HG03378 (cell line): ENCODE measurements around the gene SENP3.

Source experiments
- ATAC-seq: cut with Tn5 transposase; IDR thresholded peaks from one replicate; pipeline ENCODE4 v1.9.1; 2021; ENCODE audit warnings: mild to moderate bottlenecking, moderate library complexity; ENCODE audit not compliant: unreplicated experiment

The SENP3 gene

GRCh38 chr17:7555320-7555948, 6.3 kb upstream of the SENP3 start:
- no peak for ATAC-seq

- no peak for ATAC-seq
Observed at GRCh38 chr17:7556627-7557026, 5.1 kb upstream of the SENP3 start.

- ATAC-seq, result no peak
Observed at GRCh38 chr17:7557147-7557764, 4.5 kb upstream of the SENP3 start.

GRCh38 chr17:7557775-7558543, 3.8 kb upstream of the SENP3 start:
- no peak for ATAC-seq

GRCh38 chr17:7558544-7559319, 3.0 kb upstream of the SENP3 start, which contains the start of gene TNFSF13:
Gene TNFSF13, plus strand, starts transcription at chr17:7558750. Its CDS starts 290 bp downstream, at chr17:7559040.
- no peak for ATAC-seq

GRCh38 chr17:7559320-7560171, 2.2 kb upstream of the SENP3 start:
- ATAC-seq, result no peak

GRCh38 chr17:7560172-7561027, 1.3 kb upstream of the SENP3 start:
- ATAC-seq, result no peak

- ATAC-seq, result no peak
Observed at GRCh38 chr17:7561028-7561575, 617 bp upstream of the SENP3 start.

GRCh38 chr17:7562208-7562605, 488 bp downstream of the SENP3 start:
- no peak for ATAC-seq

- ATAC-seq, result no peak
Observed at GRCh38 chr17:7563115-7563869, 1.6 kb downstream of the SENP3 start.

- ATAC-seq, result no peak
Observed at GRCh38 chr17:7569571-7569970, 7.9 kb downstream of the SENP3 start.

GRCh38 chr17:7570351-7570750, 8.6 kb downstream of the SENP3 start:
- no peak for ATAC-seq

GRCh38 chr17:7572338-7572587, 10.5 kb downstream of the SENP3 start:
- ATAC-seq, result no peak

GRCh38 chr17:7572588-7573323, 11.0 kb downstream of the SENP3 start:
- peak; percentile 86 for ATAC-seq

GRCh38 chr17:7573324-7574080, 11.8 kb downstream of the SENP3 start:
- ATAC-seq, result no peak

- no peak for ATAC-seq
Observed at GRCh38 chr17:7574176-7574953, 12.6 kb downstream of the SENP3 start.

- no peak for ATAC-seq
Observed at GRCh38 chr17:7575481-7575883, 13.8 kb downstream of the SENP3 start.
